HG03378 (cell line): ENCODE results near the gene CD247.
A peak's percentile ranks its signal among the peaks of the same experiment; 100 is the strongest.

ENCODE experiments used
- ATAC-seq: cut with Tn5 transposase; IDR thresholded peaks from one replicate; pipeline ENCODE4 v1.9.1; 2021; ENCODE audit warnings: mild to moderate bottlenecking, moderate library complexity; ENCODE audit not compliant: unreplicated experiment

The CD247 gene

DNA sequence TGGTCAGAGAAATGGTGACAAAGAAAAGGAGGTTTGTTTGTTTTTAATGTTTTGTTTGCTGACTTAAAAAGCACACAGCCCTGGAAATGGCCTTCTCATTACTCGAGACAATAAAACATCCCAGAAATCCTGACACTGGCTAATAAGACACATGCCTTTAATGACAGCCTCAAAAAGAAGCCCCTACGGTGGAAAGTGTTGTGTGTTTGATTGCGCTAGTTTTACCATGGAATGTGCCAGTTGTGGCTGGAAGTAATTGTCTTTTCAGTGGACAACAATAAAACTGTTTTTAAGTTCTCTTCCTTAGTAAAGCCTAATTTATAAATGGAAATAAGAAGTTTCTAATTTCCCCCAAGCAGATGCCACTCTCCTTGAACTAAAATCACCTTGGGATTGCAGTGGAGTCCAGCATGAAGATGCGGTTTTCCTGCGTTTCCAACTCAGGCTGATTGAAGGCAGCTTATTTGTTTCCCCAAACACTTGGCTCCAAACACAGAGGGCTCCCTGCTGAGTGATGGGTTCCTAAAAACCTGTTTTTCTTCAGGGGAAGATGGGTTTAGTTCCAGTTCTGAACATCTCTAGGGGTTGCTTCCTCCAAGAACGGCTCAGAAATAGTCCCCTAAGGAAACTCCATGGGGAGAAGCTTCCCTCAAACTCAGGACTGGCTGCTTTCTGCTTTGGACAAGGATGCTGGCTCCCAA lies 54.3 kb downstream of the CD247 start:
- no peak for ATAC-seq

DNA sequence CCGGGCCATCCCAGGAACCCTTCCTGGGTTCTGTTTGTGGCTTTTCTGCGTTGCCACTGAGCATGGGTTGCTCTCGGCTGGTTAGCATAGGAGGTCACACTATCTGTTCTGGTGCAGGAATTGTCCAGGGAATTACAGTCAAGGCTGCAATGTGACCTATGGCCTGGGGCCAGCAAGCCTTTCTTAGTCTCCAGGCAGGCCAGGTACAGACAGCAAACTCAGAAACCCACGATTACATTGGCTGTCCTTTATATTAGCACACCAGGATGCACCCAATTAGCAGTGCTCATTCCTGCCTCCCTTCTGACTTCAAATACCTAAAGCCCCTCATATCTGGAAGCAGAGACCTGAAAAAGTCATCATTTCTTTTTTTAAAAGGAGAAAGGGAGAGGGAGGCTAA lies 55.2 kb downstream of the CD247 start:
- no peak for ATAC-seq

DNA sequence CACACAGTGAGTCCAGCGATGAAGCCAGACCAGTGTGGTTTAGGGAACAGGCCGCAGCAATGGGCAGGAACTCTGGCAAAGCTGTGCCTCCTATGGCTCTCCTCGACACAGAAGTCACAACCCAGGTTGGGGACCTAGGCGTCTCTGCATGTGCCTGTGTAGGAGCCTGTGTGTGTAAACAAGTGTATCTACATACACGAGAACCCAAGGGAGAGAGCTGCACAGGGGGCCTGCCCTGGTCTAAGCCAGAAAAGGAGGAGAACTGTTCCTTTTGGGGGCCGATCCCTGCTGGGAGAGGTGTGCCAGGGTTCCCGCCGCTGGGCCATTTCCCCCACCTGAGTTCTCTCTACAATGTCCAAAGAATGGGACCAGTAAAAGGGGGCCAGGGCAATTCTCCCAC lies 56.0 kb downstream of the CD247 start:
- no peak for ATAC-seq

GRCh38 chr1:167460836-167461235 lies 57.5 kb downstream of the CD247 start:
- no peak for ATAC-seq

GRCh38 chr1:167457936-167458584 lies 60.3 kb downstream of the CD247 start:
- no peak for ATAC-seq

DNA sequence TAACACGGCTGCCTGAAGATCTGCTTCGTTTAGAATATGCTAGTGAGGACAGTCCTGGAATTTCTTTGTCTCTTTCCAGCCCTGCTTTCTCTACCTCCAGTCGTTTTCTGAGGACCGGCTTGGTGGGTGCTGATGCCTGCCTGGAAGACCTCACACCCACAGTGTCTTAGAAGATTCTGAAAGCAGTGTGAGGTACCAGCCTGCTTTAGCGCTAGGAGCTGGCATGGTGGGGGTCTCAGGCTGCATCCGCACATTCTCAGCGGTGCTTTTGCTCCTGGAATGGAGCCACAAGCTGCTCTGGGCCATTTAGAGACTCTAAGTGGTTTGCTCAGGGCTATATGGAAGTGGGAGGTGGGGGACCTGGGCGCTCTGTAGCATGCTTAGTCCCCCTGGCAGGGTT lies 61.4 kb downstream of the CD247 start:
- no peak for ATAC-seq

- ATAC-seq: no peak
Observed at GRCh38 chr1:167456524-167456923, 61.8 kb downstream of the CD247 start.

GRCh38 chr1:167455786-167456446 lies 62.4 kb downstream of the CD247 start:
- ATAC-seq: peak; percentile 42

- peak; percentile 38 for ATAC-seq
Observed at GRCh38 chr1:167454894-167455785, 63.2 kb downstream of the CD247 start.

- no peak for ATAC-seq
Observed at GRCh38 chr1:167454304-167454893, 63.9 kb downstream of the CD247 start.

DNA sequence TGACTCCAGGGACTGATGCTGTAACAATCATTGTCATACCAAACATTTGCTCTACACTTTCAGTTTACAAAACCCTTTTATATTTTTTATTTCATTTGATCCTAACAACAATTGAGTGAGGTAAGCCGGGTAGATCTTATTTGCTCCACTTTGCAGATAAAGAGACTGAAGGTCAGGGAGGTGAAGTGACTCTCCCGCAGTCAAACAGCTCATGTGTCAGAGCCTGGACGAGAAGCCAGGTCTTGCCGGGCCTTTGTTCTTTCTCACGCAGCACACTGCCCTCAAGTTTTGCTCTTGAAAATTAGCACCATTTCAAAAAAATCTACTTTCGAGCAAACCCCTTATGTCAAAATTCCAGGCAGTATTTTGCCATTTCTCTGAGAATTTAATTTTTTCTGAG lies 65.2 kb downstream of the CD247 start:
- no peak for ATAC-seq

- ATAC-seq: no peak
Observed at GRCh38 chr1:167452483-167452882, 65.8 kb downstream of the CD247 start.

GRCh38 chr1:167450843-167451242 lies 67.5 kb downstream of the CD247 start:
- no peak for ATAC-seq

DNA sequence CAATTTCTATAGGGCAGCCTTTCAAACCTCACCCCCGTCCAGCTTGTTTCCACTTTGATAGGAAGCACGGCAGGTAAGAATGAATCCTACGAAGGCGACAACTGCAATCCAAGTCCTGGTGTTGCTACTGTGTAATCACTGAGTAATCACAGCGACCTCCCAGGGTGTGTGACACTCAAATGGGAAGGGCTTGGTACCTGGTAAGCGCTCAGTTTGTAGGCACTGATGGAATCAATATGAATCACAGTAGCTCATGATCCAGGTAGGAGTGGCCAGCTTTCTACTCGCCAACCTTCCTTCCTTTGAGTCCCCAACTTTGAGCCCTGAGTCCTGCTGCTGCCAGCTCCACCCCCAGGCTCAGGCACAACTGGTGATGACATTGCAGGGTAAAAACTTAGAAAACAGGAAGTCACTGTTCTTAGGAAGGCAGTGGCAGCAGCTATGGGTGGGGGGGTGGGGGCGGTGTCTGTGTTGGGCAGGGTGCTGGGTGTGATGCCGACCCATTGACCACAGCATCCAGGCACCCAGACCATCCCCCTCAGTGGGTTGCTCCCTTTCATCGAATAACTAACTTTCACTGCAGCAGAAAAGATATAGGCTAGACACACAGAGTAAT lies 70.7 kb downstream of the CD247 start:
- peak; percentile 81 for ATAC-seq

GRCh38 chr1:167446966-167447365 lies 71.4 kb downstream of the CD247 start:
- ATAC-seq: no peak

GRCh38 chr1:167443757-167444156 lies 74.6 kb downstream of the CD247 start:
- no peak for ATAC-seq

DNA sequence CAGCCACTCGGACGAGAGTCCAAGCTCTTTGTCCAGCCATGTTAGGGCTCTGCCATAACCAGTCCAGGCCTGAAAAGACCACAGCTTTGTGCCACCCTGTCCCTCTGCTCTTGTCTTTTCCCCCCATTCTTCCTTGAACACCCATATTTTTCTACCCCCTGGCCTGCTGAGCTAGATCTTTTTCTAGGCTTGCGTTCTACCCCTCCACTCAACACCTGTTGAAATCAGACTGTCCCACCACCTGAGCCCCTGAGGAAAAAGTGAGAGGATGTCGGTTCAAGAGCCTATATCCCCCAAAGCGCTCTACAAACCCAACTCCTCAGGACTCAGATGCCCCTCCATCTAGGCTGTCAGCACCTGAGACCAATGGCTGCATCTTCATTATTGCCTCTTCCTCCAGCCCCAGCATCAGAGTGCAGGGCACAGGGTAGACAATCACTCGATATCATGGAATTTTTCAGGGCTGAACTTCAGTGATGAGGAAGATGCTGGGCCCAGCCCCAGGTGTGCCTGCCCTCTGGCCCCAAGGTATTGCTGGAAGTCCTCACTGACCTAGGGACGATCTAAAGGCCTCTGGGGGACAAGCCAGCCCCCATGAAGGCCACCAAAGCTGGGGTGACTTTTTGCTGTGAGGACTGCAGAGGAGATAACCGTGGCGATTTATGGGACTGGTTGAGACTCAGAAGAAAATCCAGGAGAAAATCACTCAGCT lies 75.3 kb downstream of the CD247 start:
- no peak for ATAC-seq

GRCh38 chr1:167442142-167442848 lies 76.0 kb downstream of the CD247 start:
- ATAC-seq: peak; percentile 80

GRCh38 chr1:167441222-167441621 lies 77.1 kb downstream of the CD247 start:
- ATAC-seq: no peak
